Loucy (cell line): Measurements from ENCODE around the gene NAT8L.

Experiments used
- H2AFZ ChIP-seq: fragments of 200-600 bp; sonication (generic); 2 replicates; pipeline ENCODE4 v1.6.0; 2016; ENCODE audit warnings: antibody characterized with exemption, mild to moderate bottlenecking, low read length, moderate library complexity
- H3F3A ChIP-seq: fragments of 200-600 bp; 2 replicates; pipeline ENCODE4 v1.6.0; 2016; ENCODE audit warnings: antibody characterized with exemption, low read depth, mild to moderate bottlenecking
- H3K27me3 ChIP-seq: fragments of 200-600 bp; sonication (generic); 2 replicates; pipeline ENCODE4 v1.6.1; 2014; ENCODE audit warnings: low read length, mild to moderate bottlenecking; ENCODE audit not compliant: insufficient read depth, poor library complexity, severe bottlenecking
- H3K36me3 ChIP-seq: fragments of 200-600 bp; sonication (generic); 2 replicates; pipeline ENCODE4 v1.6.1; 2016; ENCODE audit warnings: low read length; ENCODE audit not compliant: insufficient read depth
- H3K4me1 ChIP-seq: fragments of 200-600 bp; sonication (generic); 2 replicates; pipeline ENCODE4 v1.5.1; 2014; ENCODE audit warnings: low read length, mild to moderate bottlenecking; ENCODE audit not compliant: insufficient read depth, poor library complexity, severe bottlenecking
- H3K4me2 ChIP-seq: fragments of 200-600 bp; sonication (generic); 2 replicates; pipeline ENCODE4 v1.6.0; 2014; ENCODE audit warnings: antibody characterized with exemption, low read length, low read depth, mild to moderate bottlenecking; ENCODE audit not compliant: poor library complexity, severe bottlenecking
- H3K4me3 ChIP-seq: fragments of 200-600 bp; sonication (generic); 2 replicates; pipeline ENCODE4 v1.5.1; 2014; ENCODE audit warnings: low read length, mild to moderate bottlenecking, mixed read lengths; ENCODE audit not compliant: poor library complexity, severe bottlenecking
- H3K79me2 ChIP-seq: fragments of 200-600 bp; sonication (generic); 2 replicates; pipeline ENCODE4 v1.6.1; 2014; ENCODE audit warnings: low read length; ENCODE audit not compliant: insufficient read depth
- H3K9ac ChIP-seq: fragments of 200-600 bp; sonication (generic); 2 replicates; pipeline ENCODE4 v1.6.0; 2014; ENCODE audit warnings: mild to moderate bottlenecking, low read depth, low read length, moderate library complexity; ENCODE audit not compliant: poor library complexity, severe bottlenecking
- H3K9me2 ChIP-seq: fragments of 200-600 bp; sonication (generic); replicated peaks from 2 replicates; pipeline ENCODE4 v1.6.1; 2016; ENCODE audit warnings: low read depth, low read length, mixed read lengths
- H3K9me3 ChIP-seq: fragments of 200-600 bp; sonication (generic); 2 replicates; pipeline ENCODE4 v1.6.1; 2014; ENCODE audit warnings: mild to moderate bottlenecking, antibody characterized with exemption, low read length, low read depth; ENCODE audit not compliant: insufficient read depth
- H4K20me1 ChIP-seq: fragments of 200-600 bp; sonication (generic); 2 replicates; pipeline ENCODE4 v1.6.0; 2014; ENCODE audit warnings: antibody characterized with exemption, low read length, mild to moderate bottlenecking; ENCODE audit not compliant: insufficient read depth, poor library complexity, severe bottlenecking
- CTCF ChIP-seq: fragments of 200-600 bp; sonication (generic); conservative IDR thresholded peaks from 2 replicates; pipeline ENCODE4 v1.5.1; 2014; ENCODE audit warnings: mild to moderate bottlenecking, antibody characterized with exemption, low read length
- EZH2phosphoT487 ChIP-seq: fragments of 200-600 bp; IDR thresholded peaks from 2 replicates; pipeline ENCODE4 v1.6.1; 2018; ENCODE audit warnings: antibody characterized with exemption, mild to moderate bottlenecking, moderate library complexity, borderline replicate concordance

Gene NAT8L

DNA sequence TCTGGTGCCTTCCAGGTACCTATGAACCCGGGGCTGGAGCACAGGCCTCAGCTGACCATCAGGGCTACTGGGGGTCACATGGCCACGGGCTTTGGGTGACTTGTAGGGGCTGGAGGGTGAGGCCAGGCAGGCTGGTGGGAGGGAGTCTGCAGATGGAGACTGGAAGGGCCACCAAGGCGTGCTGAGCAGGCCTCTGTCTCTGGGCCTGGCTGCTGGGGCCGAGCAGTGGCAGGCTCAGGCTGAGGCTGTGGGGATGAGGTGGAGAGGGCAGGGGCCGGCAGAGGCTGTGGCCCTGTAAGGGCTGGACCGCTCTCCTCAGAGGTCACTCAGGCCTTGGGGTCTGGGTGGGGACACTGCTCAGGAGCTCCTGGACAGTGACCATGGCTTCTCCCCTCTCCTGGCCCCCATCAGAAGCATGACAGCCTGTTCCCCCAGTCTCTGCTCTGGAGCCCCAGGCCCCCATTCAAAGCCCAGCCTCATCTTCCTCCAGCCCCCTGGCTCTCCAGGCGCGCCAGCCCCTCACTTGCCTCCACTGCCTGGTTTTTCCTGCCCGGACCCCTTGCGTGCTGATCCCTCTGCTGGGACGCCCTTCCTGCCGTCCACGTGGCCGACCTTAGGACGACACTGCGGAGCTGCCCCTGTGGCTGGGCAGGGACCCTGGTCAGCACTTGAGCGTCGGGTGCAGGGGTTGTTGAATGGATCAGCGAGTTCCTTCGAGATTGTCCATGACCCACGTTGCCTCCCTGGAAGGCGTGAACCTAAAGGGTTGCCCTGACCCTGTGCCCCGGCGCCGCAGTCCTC, 11.1 kb upstream of the NAT8L start:
- H2AFZ ChIP-seq, result no peak overlapping the region
- no peaks in the 10 kb centered on the region for H3K9me2 ChIP-seq
- H3K4me2 ChIP-seq, result no peak overlapping the region
- TF ChIP-seq CTCF (no peak), EZH2phosphoT487 (no peak)
- no peaks in the 10 kb centered on the region for H3K4me1 ChIP-seq
- no peaks in the 10 kb centered on the region for H3F3A ChIP-seq
- H3K9me3 ChIP-seq, result no peaks in the 10 kb centered on the region
- no peaks in the 10 kb centered on the region for H3K79me2 ChIP-seq
- no peaks in the 10 kb centered on the region for H3K27me3 ChIP-seq
- H3K9ac ChIP-seq, result no peak overlapping the region
- no peaks in the 10 kb centered on the region for H4K20me1 ChIP-seq
- no peak overlapping the region for H3K4me3 ChIP-seq
- no peaks in the 10 kb centered on the region for H3K36me3 ChIP-seq

- H3K4me3 ChIP-seq, result no peak overlapping the region
- H3K9me3 ChIP-seq, result no peaks in the 10 kb centered on the region
- H3K79me2 ChIP-seq, result no peaks in the 10 kb centered on the region
- no peak overlapping the region for H3K4me2 ChIP-seq
- H2AFZ ChIP-seq, result no peak overlapping the region
- H3K4me1 ChIP-seq, result no peaks in the 10 kb centered on the region
- H3F3A ChIP-seq, result no peaks in the 10 kb centered on the region
- TF ChIP-seq CTCF (no peak), EZH2phosphoT487 (no peak)
- no peaks in the 10 kb centered on the region for H3K27me3 ChIP-seq
- no peaks in the 10 kb centered on the region for H4K20me1 ChIP-seq
- H3K9me2 ChIP-seq, result no peaks in the 10 kb centered on the region
- H3K9ac ChIP-seq, result no peak overlapping the region
- H3K36me3 ChIP-seq, result no peaks in the 10 kb centered on the region
Observed at GRCh38 chr4:2048831-2049230, 10.3 kb upstream of the NAT8L start.

DNA sequence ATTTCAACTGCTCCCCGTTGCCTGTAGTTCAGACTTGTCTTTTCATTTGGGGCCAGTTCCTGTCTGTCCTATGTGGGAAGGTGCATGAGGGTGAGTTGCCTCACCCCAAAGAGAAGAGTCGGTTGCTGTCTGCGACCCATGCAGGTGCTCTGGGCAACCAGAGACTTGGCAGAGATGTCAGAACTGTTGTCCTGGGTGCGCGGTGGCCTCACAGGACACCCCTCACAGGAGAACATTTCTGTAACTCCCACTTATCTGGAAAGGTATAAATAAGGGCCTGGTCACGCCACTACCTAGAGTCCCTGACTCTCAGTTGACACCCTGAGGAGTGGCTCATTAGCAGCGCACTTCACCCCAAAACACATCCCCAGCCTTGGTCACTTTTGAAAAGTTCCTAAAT, 9.7 kb upstream of the NAT8L start:
- Histone ChIP-seq H2AFZ (no peak overlapping the region), H3K4me3 (no peak overlapping the region), H3K9me2 (no peaks in the 10 kb centered on the region), H3K4me2 (no peak overlapping the region), H3K9ac (no peak overlapping the region), H3K27me3 (no peaks in the 10 kb centered on the region), H3K36me3 (no peaks in the 10 kb centered on the region), H4K20me1 (no peaks in the 10 kb centered on the region), H3K4me1 (no peaks in the 10 kb centered on the region), H3K9me3 (no peaks in the 10 kb centered on the region), H3F3A (no peaks in the 10 kb centered on the region), H3K79me2 (no peaks in the 10 kb centered on the region)
- TF ChIP-seq CTCF (no peak), EZH2phosphoT487 (no peak)
